ENCODE measurements around the gene TEKT1. TPM values are rescaled to one million over a fixed set of nuclear protein-coding genes. Genes with fewer than 3 reads are reported as not detected.

The TEKT1 gene
- total and polyA plus RNA-seq, 9 of the 15 experiments (the other 6 are each of a cell fraction or from before 2014, with no cell fraction given) = 0.06 TPM; not detected in 8

GRCh38 chr17:6862122-6862521 is 30.6 kb upstream of the TEKT1 start:
- H3K27me3 ChIP-seq (ENCODE audit: control insufficient read depth in 2 of 2, insufficient read depth in 2 of 2, low read length in 2 of 2) = peaks cover 0 to 13% of the 10 kb centered on the region in 2 experiments; a peak in 2 of 5 replicates
- no peak overlapping the region for H3K9ac ChIP-seq (ENCODE audit: insufficient read depth in 1 of 2, low read depth in 2 of 2, low read length in 2 of 2)
- no peak overlapping the region for H3K4me3 ChIP-seq
- POLR2A ChIA-PET = interaction anchor here (0.8 kb wide), 1 partner anchor 9 kb away, joined by 3 read pairs; no protein-coding TSS in a partner anchor
- DNase-seq (ENCODE audit: extremely low read depth in 1 of 4, low spot score in 3 of 4) (no peak), ATAC-seq (no peak), FAIRE-seq (no peak)
- H3K27ac ChIP-seq (ENCODE audit: extremely low read depth, low read depth, low read length) = no peak overlapping the region
- no peaks in the 10 kb centered on the region for H3K4me1 ChIP-seq (replicated peaks in 1 of 2; ENCODE audit: control insufficient read depth in 2 of 2, insufficient read depth in 2 of 2, low read length in 2 of 2)
- intact Hi-C loops (cut with micrococcal nuclease) = no loop called here
- CTCF ChIA-PET (ENCODE audit: low intra/inter-chr PET ratio) = no interaction called here
- H3K9me3 ChIP-seq (replicated peaks; ENCODE audit: control insufficient read depth, insufficient read depth, low read depth, low read length) = no peaks in the 10 kb centered on the region
- no peaks in the 10 kb centered on the region for H3K36me3 ChIP-seq (ENCODE audit: control insufficient read depth, insufficient read depth, low read length)
- TF ChIP-seq HDAC1 (IDR thresholded peaks at IDR 0.05) = no peak
- TF ChIP-seq NR2F6 (CRISPR knock-in tag; IDR thresholded peaks at IDR 0.05) = no peak
- TF ChIP-seq TAF7 (tag; IDR thresholded peaks at IDR 0.05) = no peak
- no peak for TF ChIP-seq ATF1 (CRISPR knock-in tag; IDR thresholded peaks at IDR 0.05)
- TF ChIP-seq ATF1 (tag; IDR thresholded peaks at IDR 0.05) = no peak
- no peak for TF ChIP-seq ZNF785 (CRISPR knock-in tag; IDR thresholded peaks at IDR 0.05)
- TF ChIP-seq PTTG1 (tag; IDR thresholded peaks at IDR 0.05; ENCODE audit: low read depth) = no peak
- TF ChIP-seq SREBF2 (CRISPR knock-in tag; IDR thresholded peaks at IDR 0.05) = no peak
- no peak for TF ChIP-seq ZNF212 (CRISPR knock-in tag; IDR thresholded peaks at IDR 0.05)
- TF ChIP-seq TBL1XR1 (IDR thresholded peaks at IDR 0.05; ENCODE audit: low read length in 2 of 2) = no peak
- TF ChIP-seq NR1H2 (CRISPR knock-in tag; IDR thresholded peaks at IDR 0.05) = no peak
- no peak for TF ChIP-seq RBM15 (IDR thresholded peaks at IDR 0.05; ENCODE audit: insufficient read depth, low read length)
- no peak for TF ChIP-seq TAF1 (IDR thresholded peaks at IDR 0.05; ENCODE audit: control insufficient read depth, extremely low read depth, insufficient read depth, low read length, severe bottlenecking)
- no peak for TF ChIP-seq ZSCAN32 (CRISPR knock-in tag; IDR thresholded peaks at IDR 0.05)
- no peak for TF ChIP-seq TRIM24 (IDR thresholded peaks at IDR 0.05)
- no peak for TF ChIP-seq DACH1 (IDR thresholded peaks at IDR 0.05; ENCODE audit: partially characterized antibody)
- no peak for TF ChIP-seq ZNF165 (CRISPR knock-in tag; IDR thresholded peaks at IDR 0.05; ENCODE audit: borderline replicate concordance)
- TF ChIP-seq SMARCA5 (IDR thresholded peaks at IDR 0.05) = no peak
- TF ChIP-seq ZBTB5 (IDR thresholded peaks at IDR 0.05) = no peak
- TF ChIP-seq SMARCE1 (IDR thresholded peaks at IDR 0.05) = no peak
- no peak overlapping the region for H3K4me2 ChIP-seq (ENCODE audit: insufficient read depth, low read length)
- H2AFZ ChIP-seq (ENCODE audit: low read depth, low read length) = no peak overlapping the region
- H3K79me2 ChIP-seq (ENCODE audit: control insufficient read depth, insufficient read depth, low read length) = no peaks in the 10 kb centered on the region
- 0% methylated on average over 2 of the region's 2 CpGs for WGBS (ENCODE audit: insufficient coverage, low coverage, missing lambda C conversion rate)
- in situ Hi-C loops (cut with MboI) = no loop called here
- no TSS peak for BruUV-seq (replicated peaks)
- H4K20me1 ChIP-seq (replicated peaks; ENCODE audit: control insufficient read depth, insufficient read depth, low read length) = no peaks in the 10 kb centered on the region
- H3K9me1 ChIP-seq (ENCODE audit: control insufficient read depth, insufficient read depth, low read length) = no peaks in the 10 kb centered on the region
